HTERT RPE-1 (cell line): ENCODE measurements around the gene TMEM244.
"Not testable (repeated sequence)": the region's sequence is repeated elsewhere in the genome, so short reads cannot be mapped to it uniquely, and the experiment has no call there.

Experiments
- in situ Hi-C: fragments of 300-500 bp; cut with MboI; formaldehyde crosslinking; loops from 4 replicates; pipeline ENCODE4 v1.14.3; 2020; ENCODE audit warnings: low sequenced_read_pairs

The TMEM244 gene, protein sequence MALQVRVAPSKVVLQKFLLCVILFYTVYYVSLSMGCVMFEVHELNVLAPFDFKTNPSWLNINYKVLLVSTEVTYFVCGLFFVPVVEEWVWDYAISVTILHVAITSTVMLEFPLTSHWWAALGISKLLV

DNA sequence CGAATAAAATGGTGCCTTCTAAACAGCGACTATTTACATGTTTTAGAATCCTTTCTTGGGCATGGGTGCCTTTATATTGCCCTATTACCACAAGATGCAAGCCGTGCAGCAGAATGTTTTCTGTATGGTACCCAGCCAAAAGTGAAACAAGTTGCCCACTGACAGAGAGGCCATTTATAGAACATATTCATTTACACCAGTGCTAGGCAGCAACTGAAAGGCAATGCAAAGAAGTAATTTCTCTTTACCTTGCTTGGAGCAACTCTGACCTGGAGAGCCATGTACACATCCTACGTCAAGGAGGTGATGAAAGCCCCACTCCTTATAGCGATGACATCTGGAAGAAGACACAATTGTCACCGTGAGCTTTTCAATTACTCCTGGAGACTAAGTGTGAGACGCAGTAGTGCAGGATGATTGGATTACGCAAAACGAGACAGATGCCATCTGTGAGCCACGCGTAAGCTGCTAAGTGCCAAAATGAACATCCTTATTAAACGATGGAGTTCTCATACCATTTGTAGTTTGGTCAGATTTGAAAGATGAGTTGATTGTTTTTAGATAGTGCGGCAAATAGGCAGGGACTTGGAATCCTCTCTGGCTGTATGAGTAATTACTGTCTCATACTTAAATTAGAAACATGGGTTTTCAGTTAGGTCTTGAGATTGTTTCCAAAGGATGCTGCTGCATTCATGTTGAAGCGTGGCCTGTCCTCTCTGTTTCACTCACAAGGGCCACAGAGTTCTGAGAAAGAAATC lies at the start of gene TMEM244:
Gene TMEM244 (minus strand): TSS at position 408 of the 758 bp plus-strand sequence. CDS start 127 bp downstream, at position 281.
- in situ Hi-C loops: no loop called here

- in situ Hi-C loops: no loop called here
Measured at GRCh38 chr6:129908858-129909257, 47.7 kb upstream of the TMEM244 start.

DNA sequence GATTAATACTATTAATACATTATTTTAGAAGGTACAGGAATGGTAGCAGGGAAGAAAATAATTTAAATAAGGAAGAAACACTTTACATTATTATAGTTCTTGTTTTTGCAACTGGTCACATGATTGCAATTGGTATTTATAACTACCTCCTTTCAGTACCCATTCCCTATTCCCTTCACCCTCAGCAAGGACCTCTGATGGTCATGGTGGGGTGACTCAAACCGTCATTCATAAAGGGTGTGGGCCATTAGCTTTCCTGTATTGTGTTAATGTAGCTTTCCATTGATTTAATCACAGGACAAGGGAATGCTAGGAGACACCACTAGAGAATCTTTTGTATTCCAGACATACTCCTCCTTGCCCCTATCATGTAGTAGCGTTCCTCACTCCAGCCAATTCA lies 47.2 kb upstream of the TMEM244 start:
- in situ Hi-C loops: no loop called here

- in situ Hi-C loops: no loop called here
Measured at GRCh38 chr6:129906515-129907077, 45.5 kb upstream of the TMEM244 start.

- in situ Hi-C loops: no loop called here
Measured at GRCh38 chr6:129903082-129903481, 42.0 kb upstream of the TMEM244 start.

DNA sequence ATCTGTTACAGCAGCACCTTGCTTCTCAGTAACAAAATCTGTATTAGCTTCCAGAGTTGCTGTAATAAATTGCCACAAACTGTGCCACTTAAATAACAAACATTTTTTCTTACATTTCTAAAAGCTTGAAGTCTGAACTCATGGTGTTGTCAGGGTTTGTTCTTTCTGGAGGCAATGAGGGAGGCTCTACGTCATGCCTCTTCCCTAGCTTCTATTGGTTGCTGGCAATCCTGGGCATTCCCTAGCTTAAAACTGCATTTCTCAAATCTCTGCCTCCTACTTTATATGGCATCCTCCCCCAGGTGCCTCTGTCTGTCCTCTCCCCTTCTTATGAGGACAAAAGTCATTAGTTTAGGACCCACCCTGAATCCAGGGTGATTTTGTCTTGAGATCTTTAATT lies 41.6 kb upstream of the TMEM244 start:
- in situ Hi-C loops: no loop called here

DNA sequence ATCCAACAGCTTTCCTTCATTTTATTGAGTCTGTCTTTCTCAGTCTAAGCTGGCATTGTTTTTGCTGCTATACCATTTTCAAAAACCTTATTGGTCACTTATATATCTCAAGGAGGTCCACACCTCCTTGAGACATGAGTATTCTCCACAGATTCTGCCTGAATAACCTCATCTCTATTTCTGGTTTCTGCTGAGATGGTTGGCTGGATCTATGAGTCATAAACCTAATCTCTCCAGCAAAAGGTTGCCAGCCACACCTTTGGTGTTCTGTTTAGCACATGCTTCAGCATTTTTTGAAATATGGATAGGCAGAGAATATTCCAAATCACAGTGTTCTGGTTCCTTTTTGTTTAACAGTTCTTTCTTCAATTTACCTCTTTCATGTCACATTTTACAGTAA lies 40.8 kb upstream of the TMEM244 start:
- in situ Hi-C loops: no loop called here

- in situ Hi-C loops: no loop called here
Measured at GRCh38 chr6:129895692-129896091, 34.6 kb upstream of the TMEM244 start.

DNA sequence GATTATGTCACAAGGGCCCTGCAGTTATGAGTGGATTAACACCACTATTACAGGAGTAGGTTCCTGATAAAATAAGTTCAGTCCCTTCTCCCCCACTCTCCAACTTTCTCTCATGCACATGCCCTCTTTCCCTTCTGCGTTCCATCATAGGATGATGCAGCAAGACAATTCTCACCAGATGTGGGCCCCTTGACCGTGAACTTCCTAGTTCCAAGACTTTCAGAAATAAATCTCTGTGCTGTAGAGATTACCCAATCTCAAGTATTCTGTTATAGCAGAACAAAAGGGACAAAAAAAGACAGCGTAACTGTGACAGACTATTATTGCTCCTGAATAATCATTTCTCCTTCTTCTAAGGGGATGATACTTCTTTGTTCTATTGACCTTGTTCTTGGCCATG lies 33.8 kb upstream of the TMEM244 start:
- in situ Hi-C loops: no loop called here

GRCh38 chr6:129893640-129894039 lies 32.5 kb upstream of the TMEM244 start:
- in situ Hi-C loops: no loop called here

GRCh38 chr6:129890701-129891100 lies 29.6 kb upstream of the TMEM244 start:
- in situ Hi-C loops: no loop called here

GRCh38 chr6:129890164-129890563 lies 29.0 kb upstream of the TMEM244 start:
- in situ Hi-C loops: no loop called here

DNA sequence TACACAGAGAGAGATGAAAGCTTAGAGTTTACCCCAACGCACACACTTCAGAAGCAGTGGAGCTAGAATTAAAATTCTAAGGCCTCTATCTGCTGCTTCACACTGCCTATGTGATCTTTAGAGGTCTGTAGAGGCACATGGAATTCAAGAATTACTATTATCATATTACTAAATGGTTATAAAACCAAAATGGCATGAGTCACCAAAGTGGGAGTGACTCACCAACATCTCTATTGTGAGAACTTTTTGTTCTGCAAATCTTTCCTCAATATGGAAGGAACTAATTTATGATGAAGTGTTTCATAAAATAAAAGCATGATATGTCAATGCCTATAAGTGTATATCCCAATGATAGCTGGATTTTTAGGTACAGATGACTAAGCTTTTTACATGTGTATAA lies 28.5 kb upstream of the TMEM244 start:
- in situ Hi-C loops: no loop called here

GRCh38 chr6:129886401-129887155 lies 25.5 kb upstream of the TMEM244 start:
- in situ Hi-C loops: no loop called here

DNA sequence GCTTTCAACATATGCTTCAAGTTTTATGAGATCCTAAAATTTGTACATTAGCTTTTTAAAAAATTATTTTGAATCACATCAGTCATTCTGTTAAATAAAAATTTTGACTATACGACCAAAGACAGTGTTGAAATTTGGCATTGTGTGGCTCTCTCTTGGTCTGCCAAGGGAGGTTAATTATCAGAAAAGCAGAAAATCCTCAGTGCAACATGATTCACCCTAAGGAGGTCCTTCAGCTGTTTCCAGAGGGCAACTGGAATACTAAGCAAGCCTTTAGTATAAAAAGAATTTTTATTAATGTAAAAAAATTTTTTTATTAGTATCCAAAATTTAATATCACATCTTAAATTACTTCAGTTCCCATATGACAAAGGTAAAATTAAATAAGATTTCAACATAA lies 23.1 kb upstream of the TMEM244 start:
- in situ Hi-C loops: no loop called here

DNA sequence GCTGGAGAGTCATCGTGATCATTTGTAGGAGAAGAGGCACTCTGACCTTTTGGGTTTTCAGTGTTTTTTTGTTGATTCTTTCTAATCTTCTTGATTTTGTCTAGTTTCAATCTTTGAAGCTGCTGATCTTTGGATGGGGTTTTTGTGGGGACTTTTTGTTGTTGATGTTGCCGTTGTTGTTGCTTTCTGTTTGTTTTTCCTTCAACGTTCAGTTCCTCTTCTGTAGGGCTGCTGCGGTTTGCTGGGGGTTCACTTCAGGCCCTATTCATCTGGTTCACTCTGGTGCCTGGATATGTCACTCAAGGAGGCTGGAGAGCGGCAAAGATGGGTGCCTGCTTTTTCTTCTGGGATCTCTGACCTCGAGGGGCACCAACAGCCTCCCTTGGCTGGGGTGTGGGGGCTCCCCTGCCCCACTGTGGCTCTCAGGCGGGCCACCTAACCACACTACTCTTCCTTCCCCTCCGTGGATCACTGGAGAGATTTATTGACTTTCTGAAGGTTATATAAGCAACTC lies 21.5 kb upstream of the TMEM244 start:
- in situ Hi-C loops: no loop called here

DNA sequence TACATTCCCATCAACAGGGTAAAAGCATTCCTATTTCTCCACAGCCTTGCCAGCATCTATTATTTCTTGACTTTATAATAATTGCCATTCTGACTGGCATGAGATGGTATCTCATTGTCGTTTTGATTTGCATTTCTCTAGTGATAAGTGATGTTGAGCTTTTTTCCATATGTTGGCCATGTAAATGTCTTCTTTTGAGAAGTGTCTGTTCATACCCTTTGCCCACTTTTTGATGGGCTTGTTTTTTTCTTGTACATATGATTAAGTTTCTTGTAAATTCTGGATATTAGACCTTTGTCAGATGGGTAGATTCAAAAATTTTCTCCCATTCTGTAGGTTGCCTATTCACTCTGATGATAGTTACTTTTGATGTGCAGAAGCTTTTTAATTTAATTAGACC lies 16.8 kb upstream of the TMEM244 start:
- in situ Hi-C loops: not testable (repeated sequence)

DNA sequence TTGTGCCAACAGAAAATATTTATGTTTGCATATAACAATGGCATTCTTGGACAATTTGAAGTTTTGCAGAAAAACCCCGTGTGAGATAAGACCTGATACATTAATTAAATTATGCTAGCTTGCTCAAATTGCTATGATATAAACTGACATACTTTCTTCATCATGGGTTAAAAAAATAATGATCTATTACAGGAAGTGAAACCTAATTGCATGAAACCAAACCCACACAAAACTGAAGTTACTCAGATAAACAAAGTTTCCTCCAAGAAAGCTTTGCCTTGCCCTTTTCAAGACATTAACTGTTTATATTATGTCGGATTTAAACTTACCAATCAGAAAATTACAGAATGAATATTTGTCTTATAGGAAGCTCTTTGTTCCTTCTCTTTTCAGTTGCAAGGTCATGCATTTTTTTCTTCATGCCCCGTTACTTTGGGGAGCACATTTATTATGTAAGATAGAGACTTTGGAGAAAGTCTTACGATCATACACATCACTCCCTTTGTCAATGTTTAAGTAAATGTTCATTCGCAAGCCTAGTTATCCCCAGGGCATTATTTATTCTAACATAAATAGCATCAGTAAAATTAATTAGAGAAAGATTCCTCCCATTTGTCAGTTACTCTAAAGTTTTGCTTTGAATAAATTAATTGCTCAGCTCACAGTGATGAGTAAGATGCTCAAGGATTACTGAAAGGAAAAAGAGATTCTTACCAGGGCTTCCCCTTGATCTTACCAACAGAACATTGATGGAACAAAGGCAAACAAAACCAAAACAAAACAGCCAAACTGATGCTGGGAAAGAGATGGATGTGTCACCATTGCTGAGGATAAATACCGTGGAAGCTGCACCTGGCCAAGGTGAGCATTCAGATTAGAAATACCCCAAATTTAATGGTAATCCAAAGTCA lies 14.8 kb upstream of the TMEM244 start:
- in situ Hi-C loops: no loop called here

- in situ Hi-C loops: no loop called here
Measured at GRCh38 chr6:129874837-129875236, 13.7 kb upstream of the TMEM244 start.

DNA sequence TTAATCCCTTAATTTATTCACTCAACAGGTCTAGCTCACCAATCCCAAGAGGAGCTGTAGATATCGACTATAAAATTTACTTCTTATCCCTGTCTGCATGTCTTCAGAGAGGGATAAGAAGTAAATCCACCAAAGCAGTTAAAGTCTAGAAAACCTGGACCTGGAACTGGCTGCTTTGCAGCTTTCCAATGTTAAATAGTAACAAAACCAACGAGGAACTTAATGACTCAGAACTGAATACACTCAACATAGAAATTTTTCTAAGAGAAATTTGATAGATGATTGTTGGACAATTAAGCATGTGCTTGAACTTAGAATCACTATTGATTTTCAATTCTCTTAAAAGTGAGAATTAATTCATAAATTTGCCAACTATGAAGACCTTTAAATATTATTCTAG lies 11.5 kb upstream of the TMEM244 start:
- in situ Hi-C loops: no loop called here
